PC-9 (cell line): ENCODE results near the gene TRIM40. TPM values are rescaled to one million over a fixed set of nuclear protein-coding genes. Genes with fewer than 3 reads are reported as not detected.

Experiments
- BruUV-seq: library from RNA; stranded (reverse); fragments of 400-500 nt; replicated peaks from 2 replicates; lab custom pipeline; 2021; lab: Mats Ljungman, UMichigan
- CTCF ChIA-PET: fragments of 300-600 bp; sonication (Branson Sonifier 250); formaldehyde crosslinking; loops from one replicate; lab custom pipeline; 2022; ENCODE audit warnings: antibody characterized with exemption; lab: Charles Lee
- POLR2A ChIA-PET: fragments of 300-600 bp; sonication (Branson Sonifier 250); formaldehyde crosslinking; loops from one replicate; lab custom pipeline; 2022; ENCODE audit warnings: antibody characterized with exemption; ENCODE audit not compliant: unreplicated experiment; lab: Charles Lee
- DNase-seq, 2 experiments: peaks; one replicate each; pipeline versions ENCODE4 v3.0.0 to v3.0.0-alpha.2; 2015 to 2022; ENCODE audit warnings: mixed read lengths in 1 of 2
- H2AFZ ChIP-seq: fragments of 200-600 bp; sonication (generic); 2 replicates; pipeline ENCODE4 v1.8.1; 2017; ENCODE audit warnings: antibody characterized with exemption
- H3F3A ChIP-seq: fragments of 200-600 bp; sonication (generic); 2 replicates; pipeline ENCODE4 v1.8.1; 2017; ENCODE audit warnings: antibody characterized with exemption, mild to moderate bottlenecking, low read depth; ENCODE audit not compliant: insufficient read depth
- H3K27ac ChIP-seq: fragments of 200-600 bp; sonication (generic); 2 replicates; pipeline ENCODE4 v1.6.1; 2016; ENCODE audit warnings: mixed run types
- H3K27me3 ChIP-seq: fragments of 200-600 bp; sonication (generic); 2 replicates; pipeline ENCODE4 v1.6.1; 2016; ENCODE audit warnings: low read depth, mixed run types; ENCODE audit not compliant: insufficient read depth
- H3K36me3 ChIP-seq: fragments of 200-600 bp; sonication (generic); 2 replicates; pipeline ENCODE4 v1.6.1; 2016; ENCODE audit warnings: low read depth, mixed run types
- H3K4me1 ChIP-seq: fragments of 200-600 bp; sonication (generic); replicated peaks from 2 replicates; pipeline ENCODE4 v1.6.1; 2016; ENCODE audit warnings: mixed run types; ENCODE audit not compliant: insufficient read depth
- H3K4me2 ChIP-seq: fragments of 200-600 bp; sonication (generic); 2 replicates; pipeline ENCODE4 v1.6.1; 2017; ENCODE audit warnings: mixed run types
- H3K4me3 ChIP-seq: fragments of 200-600 bp; sonication (generic); 2 replicates; pipeline ENCODE4 v1.6.1; 2016; ENCODE audit warnings: mixed run types
- H3K79me2 ChIP-seq: fragments of 200-600 bp; sonication (generic); 2 replicates; pipeline ENCODE4 v1.6.1; 2017; ENCODE audit warnings: low read depth, mixed run types
- H3K9me2 ChIP-seq: fragments of 200-600 bp; sonication (generic); 2 replicates; pipeline ENCODE4 v1.8.1; 2017; ENCODE audit warnings: mild to moderate bottlenecking; ENCODE audit not compliant: insufficient read depth
- H3K9me3 ChIP-seq: fragments of 200-600 bp; sonication (generic); 2 replicates; pipeline ENCODE4 v1.8.1; 2016; ENCODE audit warnings: low read depth; ENCODE audit not compliant: insufficient read depth
- H4K20me1 ChIP-seq: fragments of 200-600 bp; sonication (generic); 2 replicates; pipeline ENCODE4 v1.8.1; 2017; ENCODE audit not compliant: insufficient read depth
- EZH2 ChIP-seq: fragments of 200-600 bp; sonication (generic); IDR thresholded peaks from 2 replicates; pipeline ENCODE4 v1.8.0; 2017; ENCODE audit warnings: antibody characterized with exemption, low read depth
- intact Hi-C: fragments of 100-400 bp; cut with micrococcal nuclease; formaldehyde crosslinking; loops from one replicate; pipeline ENCODE4 v1.10.0; 2022; ENCODE audit not compliant: unreplicated experiment
- total RNA-seq: library from RNA; stranded (reverse); gene quantifications from 2 replicates; pipeline ENCODE4 v1.2.3, GENCODE V29; 2021
- TF ChIP-seq, protein P1 (sequence below): fragments of 200-600 bp; sonication (generic); conservative IDR thresholded peaks from 2 replicates; pipeline ENCODE4 v1.6.1; 2017; ENCODE audit warnings: mixed run types, antibody characterized with exemption, mild to moderate bottlenecking, moderate library complexity

Gene TRIM40
- total RNA-seq, 1 experiment from 2014 or later = not detected

DNA sequence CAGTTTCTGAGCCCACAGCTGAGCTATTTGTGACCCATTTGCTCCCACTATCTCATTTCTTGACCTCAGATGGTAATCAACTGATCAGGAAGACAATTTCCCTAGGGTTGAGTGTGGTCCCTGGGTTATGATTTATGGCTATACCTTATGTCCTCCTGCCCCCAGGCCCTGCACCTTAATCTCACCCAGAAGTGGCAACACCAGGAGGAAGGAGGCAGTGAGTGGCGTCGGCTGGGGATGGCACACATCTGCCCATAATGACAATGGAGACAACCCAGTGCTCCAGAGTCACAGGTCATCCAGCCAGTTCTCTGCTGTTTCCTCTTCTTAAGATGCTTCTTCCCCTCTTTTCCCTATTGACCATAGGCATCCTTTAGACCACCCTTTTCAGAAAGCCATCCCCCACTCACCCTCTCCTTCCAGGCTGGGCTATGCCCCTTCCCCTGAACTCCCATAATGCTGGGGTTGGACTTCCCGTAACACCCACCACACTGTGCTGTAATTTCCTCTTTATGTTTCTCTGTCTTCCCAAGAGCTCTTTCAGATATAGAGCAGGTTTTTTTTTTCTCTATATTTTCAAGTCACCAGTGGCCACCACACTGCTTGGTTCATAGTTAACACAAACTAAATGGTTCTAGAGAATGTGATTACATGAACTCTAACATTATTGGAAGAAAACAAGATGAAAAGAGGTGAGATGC is 17.1 kb downstream of the TRIM40 start:
- Histone ChIP-seq H3K79me2 (no peaks in the 10 kb centered on the region), H3K9me3 (no peaks in the 10 kb centered on the region), H3F3A (no peaks in the 10 kb centered on the region), H3K36me3 (no peaks in the 10 kb centered on the region), H2AFZ (no peak overlapping the region), H3K4me3 (no peak overlapping the region), H3K27ac (no peak overlapping the region), H3K4me1 (peaks cover 16% of the 10 kb centered on the region; the same call in 1 of the 2 replicates), H3K4me2 (no peak overlapping the region), H3K27me3 (no peaks in the 10 kb centered on the region), H4K20me1 (no peaks in the 10 kb centered on the region), H3K9me2 (no peaks in the 10 kb centered on the region)
- TF ChIP-seq, protein P1, sequence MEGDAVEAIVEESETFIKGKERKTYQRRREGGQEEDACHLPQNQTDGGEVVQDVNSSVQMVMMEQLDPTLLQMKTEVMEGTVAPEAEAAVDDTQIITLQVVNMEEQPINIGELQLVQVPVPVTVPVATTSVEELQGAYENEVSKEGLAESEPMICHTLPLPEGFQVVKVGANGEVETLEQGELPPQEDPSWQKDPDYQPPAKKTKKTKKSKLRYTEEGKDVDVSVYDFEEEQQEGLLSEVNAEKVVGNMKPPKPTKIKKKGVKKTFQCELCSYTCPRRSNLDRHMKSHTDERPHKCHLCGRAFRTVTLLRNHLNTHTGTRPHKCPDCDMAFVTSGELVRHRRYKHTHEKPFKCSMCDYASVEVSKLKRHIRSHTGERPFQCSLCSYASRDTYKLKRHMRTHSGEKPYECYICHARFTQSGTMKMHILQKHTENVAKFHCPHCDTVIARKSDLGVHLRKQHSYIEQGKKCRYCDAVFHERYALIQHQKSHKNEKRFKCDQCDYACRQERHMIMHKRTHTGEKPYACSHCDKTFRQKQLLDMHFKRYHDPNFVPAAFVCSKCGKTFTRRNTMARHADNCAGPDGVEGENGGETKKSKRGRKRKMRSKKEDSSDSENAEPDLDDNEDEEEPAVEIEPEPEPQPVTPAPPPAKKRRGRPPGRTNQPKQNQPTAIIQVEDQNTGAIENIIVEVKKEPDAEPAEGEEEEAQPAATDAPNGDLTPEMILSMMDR = no peak
- TF ChIP-seq EZH2 = no peak
- intact Hi-C loops = no loop called here
- POLR2A ChIA-PET = no interaction called here
- BruUV-seq = no TSS peak
- CTCF ChIA-PET = no interaction called here
- no peak for DNase-seq

DNA sequence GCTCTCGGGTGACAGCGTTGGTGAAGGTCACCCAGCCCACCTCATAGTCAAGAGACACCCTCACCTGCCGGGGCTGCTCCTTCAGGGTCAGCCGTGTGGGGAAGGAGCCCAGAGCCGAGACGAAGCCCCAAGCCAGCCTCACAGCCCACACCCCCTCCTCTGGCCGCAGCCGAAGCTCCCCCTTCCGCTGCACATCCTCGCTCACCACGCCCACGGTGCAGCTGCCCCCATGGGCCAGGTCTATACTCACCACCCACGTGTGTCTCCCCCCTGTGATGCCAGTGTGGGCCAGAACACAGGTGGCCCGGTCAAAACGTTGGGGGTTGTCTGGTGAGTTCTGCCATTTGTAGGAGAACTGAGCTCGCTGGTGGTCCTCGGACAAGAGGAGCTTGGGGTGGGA is 18.1 kb downstream of the TRIM40 start:
- BruUV-seq = no TSS peak
- Histone ChIP-seq H3K36me3 (no peaks in the 10 kb centered on the region), H3K4me2 (no peak overlapping the region), H3F3A (no peaks in the 10 kb centered on the region), H3K4me3 (no peak overlapping the region), H4K20me1 (no peaks in the 10 kb centered on the region), H3K9me2 (no peaks in the 10 kb centered on the region), H3K27ac (no peak overlapping the region), H3K79me2 (no peaks in the 10 kb centered on the region), H3K27me3 (no peaks in the 10 kb centered on the region), H2AFZ (no peak overlapping the region), H3K4me1 (peaks cover 16% of the 10 kb centered on the region; the same call in 1 of the 2 replicates), H3K9me3 (no peaks in the 10 kb centered on the region)
- intact Hi-C loops = no loop called here
- ChIA-PET POLR2A (interaction anchor here (0.6 kb wide), 1 partner anchor 117 kb away, joined by 3 read pairs; no protein-coding TSS in a partner anchor), CTCF (no interaction called here)
- no peak for DNase-seq
- TF ChIP-seq EZH2 = no peak

DNA sequence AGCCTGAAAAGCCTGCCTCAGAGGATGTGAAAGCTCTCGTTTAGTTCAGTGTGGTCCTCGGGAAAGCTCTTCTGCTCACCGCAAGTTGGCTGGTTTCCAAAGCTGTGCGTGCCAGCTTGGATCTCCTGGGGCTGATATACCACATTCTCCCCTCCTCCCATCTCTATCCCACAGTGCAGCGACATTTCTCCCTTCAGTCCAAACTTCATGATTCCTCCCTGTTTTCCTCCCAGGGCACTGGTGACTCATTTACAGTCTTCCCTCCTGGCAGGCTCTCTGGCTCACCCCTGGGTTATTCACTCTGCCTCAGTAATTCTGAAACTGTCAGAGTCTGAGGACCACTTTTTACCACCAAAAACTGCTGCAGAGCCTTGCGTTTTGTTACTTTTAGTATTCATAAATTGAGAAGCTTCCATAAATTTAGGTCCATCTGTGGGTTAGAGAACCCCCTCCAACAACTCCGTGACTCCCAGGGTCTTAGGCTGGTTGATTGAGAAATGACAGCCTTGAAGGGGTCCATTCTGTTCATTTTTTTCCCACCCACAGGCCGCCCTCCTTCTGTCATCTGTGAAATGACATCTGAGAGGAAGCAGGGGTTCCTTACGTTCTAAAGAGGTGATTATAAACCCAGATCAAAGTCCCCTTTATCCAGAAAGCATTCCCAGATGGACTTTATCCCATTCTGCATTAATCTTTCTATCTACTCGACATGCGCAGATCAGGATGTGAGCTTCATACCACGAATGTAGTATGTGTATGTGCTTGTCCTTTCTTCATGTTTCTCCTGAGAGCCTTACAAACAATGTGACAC is 19.0 kb downstream of the TRIM40 start:
- Histone ChIP-seq H4K20me1 (no peaks in the 10 kb centered on the region), H3K27ac (no peak overlapping the region), H3K4me2 (peak overlapping the region; percentile 15), H3K9me3 (no peaks in the 10 kb centered on the region), H3K4me1 (peaks cover 16% of the 10 kb centered on the region; the same call in 1 of the 2 replicates), H3F3A (no peaks in the 10 kb centered on the region), H3K36me3 (no peaks in the 10 kb centered on the region), H3K79me2 (no peaks in the 10 kb centered on the region), H3K27me3 (no peaks in the 10 kb centered on the region), H3K9me2 (no peaks in the 10 kb centered on the region), H2AFZ (no peak overlapping the region), H3K4me3 (no peak overlapping the region)
- BruUV-seq = no TSS peak
- ChIA-PET CTCF (no interaction called here), POLR2A (interaction anchor here (0.6 to 0.7 kb wide), 2 partner anchors 118 to 299 kb away, joined by 3 to 7 read pairs; no protein-coding TSS in a partner anchor)
- TF ChIP-seq, protein P1 = no peak
- no peak for TF ChIP-seq EZH2
- peak; percentile 20 to 49 for DNase-seq
- intact Hi-C loops = no loop called here
